Muscle layer of colon (tissue), 2 donors: ENCODE data around the gene LRRC2.

Source experiments
- H3K27ac ChIP-seq: one replicate; pipeline ENCODE4 v1.7.0; 2013; ENCODE audit warnings: low read depth, mild to moderate bottlenecking, low read length, moderate library complexity
- H3K27me3 ChIP-seq, 2 donors: one replicate each; pipeline ENCODE4 v1.7.0; 2013; ENCODE audit warnings: low read length in 2 of 2, mild to moderate bottlenecking in 2 of 2; ENCODE audit not compliant: insufficient read depth in 2 of 2, control insufficient read depth in 1 of 2
- H3K36me3 ChIP-seq: one replicate; pipeline ENCODE4 v1.7.0; 2013; ENCODE audit warnings: mild to moderate bottlenecking, low read length; ENCODE audit not compliant: insufficient read depth
- H3K4me1 ChIP-seq: one replicate; pipeline ENCODE4 v1.7.0; 2013; ENCODE audit warnings: mild to moderate bottlenecking, low read length; ENCODE audit not compliant: insufficient read depth
- H3K4me3 ChIP-seq, 2 donors: one replicate each; pipeline ENCODE4 v1.7.0; 2013; ENCODE audit warnings: low read length in 2 of 2, low read depth in 1 of 2, mild to moderate bottlenecking in 1 of 2, moderate library complexity in 1 of 2
- H3K9ac ChIP-seq: one replicate; pipeline ENCODE4 v1.7.0; 2013; ENCODE audit warnings: low read length
- H3K9me3 ChIP-seq: one replicate; pipeline ENCODE4 v1.7.0; 2013; ENCODE audit warnings: mild to moderate bottlenecking, low read length
- donor health status: abdominal sarcoma.
- donor health status: Adenocarcinoma of cecum.

Gene LRRC2

DNA sequence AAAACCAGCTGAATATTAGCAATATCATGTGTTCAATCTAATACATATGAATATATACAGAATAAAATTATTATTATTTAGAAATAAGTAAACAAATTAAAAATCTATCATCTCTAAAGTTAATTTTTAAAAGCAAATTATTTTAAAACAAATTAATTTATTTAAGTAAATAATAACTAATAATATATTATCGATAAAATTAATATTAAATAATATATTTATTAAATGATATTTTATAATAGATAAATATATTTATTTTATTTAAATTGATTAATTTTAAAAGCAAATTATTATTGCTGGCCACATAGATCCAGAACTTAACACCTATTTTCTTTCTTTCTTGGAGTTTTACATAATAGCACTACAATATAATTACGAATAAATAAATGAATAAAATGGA is 46.1 kb downstream of the LRRC2 start:
- H3K36me3 ChIP-seq, result no peaks in the 10 kb centered on the region
- H3K9me3 ChIP-seq, result no peaks in the 10 kb centered on the region
- H3K27me3 ChIP-seq, result no peaks in the 10 kb centered on the region
- H3K9ac ChIP-seq, result no peak overlapping the region
- no peak overlapping the region for H3K27ac ChIP-seq
- no peaks in the 10 kb centered on the region for H3K4me1 ChIP-seq
- no peak overlapping the region for H3K4me3 ChIP-seq

DNA sequence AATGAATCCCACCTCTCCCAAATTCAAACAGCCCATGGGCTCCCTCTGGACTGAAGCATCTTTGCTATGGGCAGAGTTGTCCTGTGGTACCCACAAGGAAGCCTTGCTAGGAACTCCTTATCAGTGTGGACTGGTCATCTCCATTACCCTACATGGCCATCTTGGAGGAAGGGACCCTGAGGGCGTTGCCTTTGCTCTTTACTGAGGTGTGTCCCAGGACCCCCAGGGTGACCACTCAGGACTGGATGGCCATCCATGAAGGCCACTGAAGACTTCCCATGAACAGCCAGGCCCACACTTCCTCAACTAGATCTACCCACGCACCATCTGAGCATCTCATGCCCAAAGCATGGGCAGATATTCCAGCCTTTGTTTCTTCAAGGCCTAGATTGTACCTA is 48.3 kb downstream of the LRRC2 start:
- Histone ChIP-seq H3K27ac (no peak overlapping the region), H3K27me3 (no peaks in the 10 kb centered on the region), H3K9me3 (no peaks in the 10 kb centered on the region), H3K4me3 (no peak overlapping the region), H3K9ac (no peak overlapping the region), H3K36me3 (no peaks in the 10 kb centered on the region), H3K4me1 (no peaks in the 10 kb centered on the region)

DNA sequence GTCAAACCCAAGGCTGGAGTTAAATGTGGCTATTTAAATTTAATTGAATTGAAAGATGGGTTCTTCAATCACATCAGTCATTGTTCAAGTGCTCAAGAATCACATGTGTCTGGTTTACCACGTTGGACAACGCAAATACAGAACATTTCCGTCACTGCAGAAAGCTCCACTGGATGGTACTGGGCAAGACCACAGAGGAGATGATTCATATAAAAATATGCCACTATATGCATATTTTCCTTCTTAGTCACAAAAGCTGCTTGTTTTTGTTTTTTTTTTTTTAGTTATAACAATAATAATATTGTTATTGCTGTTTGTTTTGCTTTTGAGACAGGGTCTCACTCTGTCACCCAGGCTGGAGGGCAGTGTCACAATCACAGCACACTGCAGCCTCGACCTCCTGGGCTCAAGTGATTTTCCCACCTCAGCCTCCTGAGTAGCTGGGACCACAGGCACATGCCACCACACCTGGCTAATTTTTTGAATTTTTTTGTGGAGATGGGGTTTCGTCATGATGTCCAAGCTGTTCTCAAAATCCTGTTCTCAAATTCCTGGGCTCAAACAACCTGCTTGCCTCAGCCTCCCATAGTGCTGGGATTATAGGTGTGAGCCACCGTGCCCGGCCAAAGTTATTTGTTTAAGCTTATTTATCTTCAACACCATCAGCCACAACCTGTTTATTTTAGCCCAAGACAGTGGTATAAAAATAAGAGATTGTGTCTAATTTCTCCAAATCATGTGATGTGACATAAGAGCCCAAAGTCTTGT is 48.9 kb downstream of the LRRC2 start:
- no peaks in the 10 kb centered on the region for H3K4me1 ChIP-seq
- H3K36me3 ChIP-seq, result no peaks in the 10 kb centered on the region
- H3K27me3 ChIP-seq, result no peaks in the 10 kb centered on the region
- no peak overlapping the region for H3K9ac ChIP-seq
- H3K9me3 ChIP-seq, result no peaks in the 10 kb centered on the region
- H3K27ac ChIP-seq, result no peak overlapping the region
- no peak overlapping the region for H3K4me3 ChIP-seq

DNA sequence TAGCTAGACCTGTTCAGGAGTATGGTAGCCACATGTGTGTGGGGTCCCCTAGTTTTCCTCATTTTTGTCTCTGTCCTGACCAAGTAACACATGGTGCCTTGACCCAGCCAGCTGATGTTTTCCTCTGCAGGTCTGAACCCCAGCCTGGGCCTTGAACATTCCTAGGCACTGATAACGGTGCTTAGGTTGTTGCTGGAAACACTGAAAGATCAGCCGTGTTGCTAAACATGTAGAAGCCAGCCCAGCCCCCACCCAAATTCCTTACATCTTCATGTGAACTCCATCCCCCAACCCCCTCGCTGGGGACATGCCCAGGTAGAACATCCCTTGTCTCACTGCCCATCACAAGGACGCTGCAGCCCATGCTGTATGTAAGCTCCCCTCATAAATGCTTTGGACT is 49.6 kb downstream of the LRRC2 start:
- H3K9ac ChIP-seq, result no peak overlapping the region
- H3K4me3 ChIP-seq, result no peak overlapping the region
- H3K27me3 ChIP-seq, result no peaks in the 10 kb centered on the region
- H3K9me3 ChIP-seq, result no peaks in the 10 kb centered on the region
- no peak overlapping the region for H3K27ac ChIP-seq
- H3K4me1 ChIP-seq, result no peaks in the 10 kb centered on the region
- H3K36me3 ChIP-seq, result no peaks in the 10 kb centered on the region

DNA sequence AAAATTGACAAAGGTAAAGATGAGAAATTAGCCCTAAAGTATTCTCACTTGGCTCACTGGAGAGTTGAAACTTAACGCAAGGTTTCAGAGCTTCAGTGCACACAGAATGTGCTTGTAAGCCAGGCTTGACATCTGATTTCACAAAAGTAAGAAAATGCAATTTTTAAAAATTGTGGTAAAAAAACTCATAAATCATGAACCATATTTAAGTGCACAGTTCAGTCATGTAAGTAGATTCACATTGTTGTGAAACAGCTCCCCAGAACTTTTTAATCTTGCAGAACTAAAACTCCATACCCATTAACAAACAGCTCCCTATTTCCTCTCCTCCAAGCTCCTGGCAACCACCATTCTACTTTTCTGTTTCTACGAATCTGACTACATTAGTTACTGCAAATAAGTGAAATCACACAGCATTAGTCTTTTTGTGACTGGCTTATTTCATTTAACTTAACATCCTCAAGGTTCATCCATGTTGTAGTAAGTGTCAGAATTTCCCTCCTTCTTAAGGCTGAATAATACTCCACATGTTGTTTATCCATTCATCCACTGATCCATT is 53.8 kb downstream of the LRRC2 start:
- H3K4me1 ChIP-seq, result no peaks in the 10 kb centered on the region
- H3K36me3 ChIP-seq, result no peaks in the 10 kb centered on the region
- no peaks in the 10 kb centered on the region for H3K9me3 ChIP-seq
- no peak overlapping the region for H3K9ac ChIP-seq
- no peak overlapping the region for H3K4me3 ChIP-seq
- no peak overlapping the region for H3K27ac ChIP-seq
- no peaks in the 10 kb centered on the region for H3K27me3 ChIP-seq

DNA sequence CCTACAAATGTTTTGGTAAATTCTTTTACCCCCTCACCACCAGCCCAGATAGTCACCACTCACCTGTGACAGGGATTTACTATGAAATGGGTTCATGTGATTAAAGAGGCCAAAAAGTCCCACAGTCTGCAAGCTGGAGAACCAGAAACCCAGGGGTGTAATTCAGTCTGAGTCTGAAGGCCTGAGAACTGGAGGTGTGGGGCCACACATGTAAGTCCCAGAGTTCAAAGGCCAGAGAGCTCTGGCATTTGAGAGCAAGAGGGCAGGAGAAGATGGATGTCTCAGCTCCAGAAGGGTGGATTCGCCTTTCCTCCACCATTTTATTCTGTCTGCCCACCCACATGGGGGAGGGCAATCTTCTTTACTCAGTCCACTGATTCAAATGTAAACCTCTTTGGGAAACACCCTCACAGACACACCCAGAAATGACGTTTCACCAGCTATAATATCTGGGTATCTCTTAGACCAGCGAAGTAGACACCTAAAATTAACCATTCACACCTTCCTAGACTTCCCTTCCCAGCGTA is 56.4 kb downstream of the LRRC2 start:
- H3K4me3 ChIP-seq, result no peak overlapping the region
- no peaks in the 10 kb centered on the region for H3K9me3 ChIP-seq
- H3K27ac ChIP-seq, result no peak overlapping the region
- H3K27me3 ChIP-seq, result no peaks in the 10 kb centered on the region
- H3K36me3 ChIP-seq, result no peaks in the 10 kb centered on the region
- H3K9ac ChIP-seq, result no peak overlapping the region
- H3K4me1 ChIP-seq, result no peaks in the 10 kb centered on the region

DNA sequence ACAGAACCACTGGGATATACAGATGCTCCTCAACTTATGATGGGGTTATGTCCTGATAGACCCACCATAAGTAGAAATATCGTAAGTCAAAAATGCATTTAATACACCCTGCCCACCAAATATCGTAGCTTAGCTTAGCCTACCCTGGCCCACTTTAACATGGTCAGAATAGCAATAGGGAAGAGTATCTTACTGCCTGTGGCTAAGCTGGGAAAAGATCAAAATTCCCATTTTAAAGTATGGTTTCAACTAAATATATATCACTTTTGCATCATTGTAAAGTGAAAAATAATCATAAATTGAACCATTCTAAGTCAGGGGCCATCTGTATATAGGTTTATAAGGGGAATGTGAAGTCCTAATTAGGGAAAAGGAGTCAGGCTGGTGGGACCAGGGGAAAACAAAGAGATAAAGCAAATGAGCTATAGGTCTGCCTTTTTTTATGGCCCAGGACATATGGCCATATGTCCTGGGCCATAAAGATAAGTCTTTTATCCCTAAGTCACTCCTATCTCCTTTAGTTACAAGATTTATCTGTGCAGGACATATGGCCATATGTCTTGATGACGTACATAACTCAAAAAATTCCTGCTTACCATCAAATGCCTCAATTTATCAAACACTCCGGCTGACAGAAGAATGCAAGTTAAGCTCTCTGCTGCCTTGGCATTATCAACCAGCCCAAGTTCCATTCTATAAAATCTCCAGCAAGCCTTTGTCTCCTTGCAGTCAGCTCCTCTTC is 57.1 kb downstream of the LRRC2 start:
- Histone ChIP-seq H3K27me3 (no peaks in the 10 kb centered on the region), H3K4me1 (no peaks in the 10 kb centered on the region), H3K9ac (no peak overlapping the region)

DNA sequence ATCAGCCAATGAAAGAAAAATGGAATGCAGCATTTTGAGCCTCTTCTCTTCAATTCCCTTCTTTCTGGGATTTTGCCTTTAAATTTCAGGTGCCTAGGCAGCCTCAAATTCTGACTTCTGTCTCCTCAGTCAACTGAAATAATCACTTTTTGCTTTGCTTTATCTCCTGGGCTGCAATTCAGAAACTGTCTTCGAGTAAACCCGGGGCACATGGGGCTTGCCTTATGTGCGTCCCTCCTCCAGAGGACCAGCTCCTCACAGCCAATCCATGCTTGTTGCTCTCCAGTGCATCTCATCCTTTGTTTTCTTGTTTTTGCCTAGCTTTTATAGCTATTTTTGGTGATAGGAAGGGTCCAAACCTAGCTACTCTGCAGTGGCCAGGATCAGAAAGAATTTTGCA is 59.6 kb downstream of the LRRC2 start:
- Histone ChIP-seq H3K9me3 (no peaks in the 10 kb centered on the region), H3K27me3 (no peaks in the 10 kb centered on the region)

More for the DNA sequence above, 57.1 kb downstream of the LRRC2 start:
- Histone ChIP-seq H3K9me3 (no peaks in the 10 kb centered on the region), H3K27ac (no peak overlapping the region), H3K36me3 (no peaks in the 10 kb centered on the region), H3K4me3 (no peak overlapping the region)

DNA sequence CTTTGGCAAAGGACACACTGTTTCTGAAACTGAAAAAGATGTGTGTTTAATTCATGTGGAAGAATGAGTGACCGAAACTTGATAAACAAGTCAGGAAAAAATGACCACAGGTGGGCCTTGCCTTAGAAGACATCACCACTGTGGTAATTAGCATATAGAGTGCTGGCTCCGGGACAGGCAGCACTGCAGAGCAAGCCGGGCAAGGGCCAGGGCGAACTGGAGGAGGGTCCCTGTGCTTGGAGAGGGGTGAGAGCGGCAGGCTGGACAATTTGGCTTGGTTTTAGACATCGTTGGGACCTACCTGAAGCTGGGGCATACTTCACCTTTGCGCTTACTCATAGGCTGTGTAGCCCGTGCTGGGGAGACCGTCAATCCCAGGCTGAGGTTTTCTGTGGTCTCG is 60.1 kb downstream of the LRRC2 start:
- H3K36me3 ChIP-seq, result no peaks in the 10 kb centered on the region
- no peak overlapping the region for H3K9ac ChIP-seq
- no peak overlapping the region for H3K27ac ChIP-seq
- no peaks in the 10 kb centered on the region for H3K4me1 ChIP-seq
- H3K4me3 ChIP-seq, result no peak overlapping the region
- no peaks in the 10 kb centered on the region for H3K27me3 ChIP-seq
- H3K9me3 ChIP-seq, result no peaks in the 10 kb centered on the region

More for the DNA sequence above, 59.6 kb downstream of the LRRC2 start:
- H3K36me3 ChIP-seq, result no peaks in the 10 kb centered on the region
- H3K4me1 ChIP-seq, result no peaks in the 10 kb centered on the region
- no peak overlapping the region for H3K27ac ChIP-seq
- no peak overlapping the region for H3K4me3 ChIP-seq
- H3K9ac ChIP-seq, result no peak overlapping the region

DNA sequence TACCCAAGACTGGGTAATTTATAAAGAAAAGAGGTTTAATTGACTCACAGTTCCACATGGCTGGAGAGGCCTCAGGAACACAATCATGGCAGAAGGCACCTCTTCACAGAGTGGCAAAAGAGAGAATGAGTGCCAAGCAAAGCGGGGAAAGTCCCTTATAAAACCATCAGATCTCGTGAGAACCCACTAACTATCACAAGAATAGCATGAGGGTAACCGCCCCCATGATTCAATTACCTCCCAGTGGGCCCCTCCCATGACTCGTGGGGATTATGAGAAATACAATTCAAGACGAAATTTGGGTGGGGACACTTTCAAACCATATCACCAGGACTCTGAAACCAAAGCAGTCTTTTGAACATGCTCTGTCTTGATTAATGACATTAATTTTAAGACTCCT is 61.3 kb downstream of the LRRC2 start:
- Histone ChIP-seq H3K27me3 (no peaks in the 10 kb centered on the region), H3K36me3 (no peaks in the 10 kb centered on the region), H3K27ac (no peak overlapping the region), H3K9ac (no peak overlapping the region), H3K4me1 (no peaks in the 10 kb centered on the region), H3K9me3 (no peaks in the 10 kb centered on the region), H3K4me3 (no peak overlapping the region)

DNA sequence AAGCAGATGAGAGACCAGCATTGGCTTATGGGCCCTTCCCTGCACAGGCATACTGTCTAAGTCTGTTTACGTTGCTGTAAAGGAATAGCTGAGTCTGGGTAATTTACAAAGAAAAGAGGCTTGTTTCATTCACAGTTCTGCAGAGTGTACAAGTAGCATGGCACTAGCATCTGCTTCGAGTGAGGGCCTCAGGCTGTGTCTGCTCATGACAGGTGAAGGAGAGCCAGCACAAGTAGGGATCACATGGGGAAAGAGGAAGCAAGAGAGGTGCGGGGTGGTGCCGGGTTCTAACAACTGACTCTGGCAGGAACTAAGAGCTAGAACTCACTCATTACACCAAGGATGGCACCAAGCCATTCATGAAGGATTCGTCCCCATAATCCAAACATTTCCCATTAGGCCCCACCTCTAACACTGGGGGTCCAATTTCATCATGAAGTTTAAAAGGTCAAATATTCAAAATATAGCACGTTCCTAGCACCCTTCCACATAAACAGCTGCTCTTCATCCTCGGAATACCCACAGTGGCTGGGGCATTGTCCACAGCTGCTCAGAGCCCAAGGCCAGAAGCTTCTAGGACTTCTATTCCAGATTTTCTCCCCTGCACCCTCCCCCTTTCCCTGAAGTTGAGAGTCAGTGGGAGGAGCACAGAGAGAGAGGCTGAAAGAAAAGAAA is 62.8 kb downstream of the LRRC2 start:
- no peaks in the 10 kb centered on the region for H3K9me3 ChIP-seq

More for the DNA sequence above, 62.8 kb downstream of the LRRC2 start:
- no peak overlapping the region for H3K4me3 ChIP-seq
- no peaks in the 10 kb centered on the region for H3K4me1 ChIP-seq
- H3K9ac ChIP-seq, result no peak overlapping the region
- H3K27ac ChIP-seq, result no peak overlapping the region
- no peaks in the 10 kb centered on the region for H3K36me3 ChIP-seq
- no peaks in the 10 kb centered on the region for H3K27me3 ChIP-seq
